Vagina (tissue), 2 donors: ENCODE data around the gene ST3GAL6.

Experiments used
- CTCF ChIP-seq, 3 experiments: fragments of 450-650 bp in 2 of 3; fragments of 200-600 bp in 1 of 3; sonication (generic) in 1 of 3; IDR thresholded peaks; one replicate each; pipeline ENCODE4 v1.5.1; 2017 to 2019; ENCODE audit warnings: antibody characterized with exemption in 3 of 3, mild to moderate bottlenecking in 2 of 3, moderate library complexity in 2 of 3
- POLR2A ChIP-seq, 2 donors: fragments of 450-650 bp; IDR thresholded peaks; one replicate each; pipeline ENCODE4 v1.6.1; 2017; ENCODE audit warnings: antibody characterized with exemption in 2 of 2, mild to moderate bottlenecking in 2 of 2, moderate library complexity in 2 of 2
- POLR2AphosphoS5 ChIP-seq, 2 donors: sonication (generic); formaldehyde crosslinking; IDR thresholded peaks; one replicate each; pipeline ENCODE4 v1.9.0; 2017; ENCODE audit warnings: antibody characterized with exemption in 2 of 2, mild to moderate bottlenecking in 2 of 2, low read depth in 1 of 2; ENCODE audit not compliant: insufficient read depth in 1 of 2

GRCh38 chr3:98722389-98722788, 40.8 kb upstream of the ST3GAL6 start:
- TF ChIP-seq CTCF (IDR thresholded peaks at IDR 0.05): no peak
- no peak for TF ChIP-seq POLR2A (IDR thresholded peaks at IDR 0.05)
- no peak for TF ChIP-seq POLR2AphosphoS5 (IDR thresholded peaks at IDR 0.05; ENCODE audit: insufficient read depth in 1 of 2, low read depth in 1 of 2)
